Sigmoid colon (tissue), 4 donors: Measurements from ENCODE around the gene EML6.

Source experiments
- EP300 ChIP-seq, 4 donors: sonication (generic); formaldehyde crosslinking; IDR thresholded peaks; one replicate each; pipeline ENCODE4 v1.6.1; 2017; ENCODE audit warnings: antibody characterized with exemption in 4 of 4
- POLR2A ChIP-seq, 2 donors: fragments of 450-650 bp; IDR thresholded peaks; one replicate each; pipeline ENCODE4 v1.6.1; 2016; ENCODE audit warnings: antibody characterized with exemption in 2 of 2, mild to moderate bottlenecking in 2 of 2, moderate library complexity in 2 of 2
- POLR2AphosphoS5 ChIP-seq, 4 donors: sonication (generic); formaldehyde crosslinking; IDR thresholded peaks; one replicate each; pipeline ENCODE4 v1.6.1; 2017; ENCODE audit warnings: antibody characterized with exemption in 4 of 4
- TF ChIP-seq, protein P1 (sequence below), 4 experiments: fragments of 450-650 bp in 3 of 4; fragments of 200-600 bp in 1 of 4; IDR thresholded peaks; one replicate each; pipeline ENCODE4 v1.5.1; 2016 to 2019; ENCODE audit warnings: antibody characterized with exemption in 4 of 4, mild to moderate bottlenecking in 3 of 4, moderate library complexity in 2 of 4

GRCh38 chr2:54947646-54948045, 224.2 kb downstream of the EML6 start:
- TF ChIP-seq, protein P1, sequence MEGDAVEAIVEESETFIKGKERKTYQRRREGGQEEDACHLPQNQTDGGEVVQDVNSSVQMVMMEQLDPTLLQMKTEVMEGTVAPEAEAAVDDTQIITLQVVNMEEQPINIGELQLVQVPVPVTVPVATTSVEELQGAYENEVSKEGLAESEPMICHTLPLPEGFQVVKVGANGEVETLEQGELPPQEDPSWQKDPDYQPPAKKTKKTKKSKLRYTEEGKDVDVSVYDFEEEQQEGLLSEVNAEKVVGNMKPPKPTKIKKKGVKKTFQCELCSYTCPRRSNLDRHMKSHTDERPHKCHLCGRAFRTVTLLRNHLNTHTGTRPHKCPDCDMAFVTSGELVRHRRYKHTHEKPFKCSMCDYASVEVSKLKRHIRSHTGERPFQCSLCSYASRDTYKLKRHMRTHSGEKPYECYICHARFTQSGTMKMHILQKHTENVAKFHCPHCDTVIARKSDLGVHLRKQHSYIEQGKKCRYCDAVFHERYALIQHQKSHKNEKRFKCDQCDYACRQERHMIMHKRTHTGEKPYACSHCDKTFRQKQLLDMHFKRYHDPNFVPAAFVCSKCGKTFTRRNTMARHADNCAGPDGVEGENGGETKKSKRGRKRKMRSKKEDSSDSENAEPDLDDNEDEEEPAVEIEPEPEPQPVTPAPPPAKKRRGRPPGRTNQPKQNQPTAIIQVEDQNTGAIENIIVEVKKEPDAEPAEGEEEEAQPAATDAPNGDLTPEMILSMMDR (IDR thresholded peaks at IDR 0.05) = no peak
- TF ChIP-seq EP300 (IDR thresholded peaks at IDR 0.05) = no peak
- no peak for TF ChIP-seq POLR2A (IDR thresholded peaks at IDR 0.05)
- no peak for TF ChIP-seq POLR2AphosphoS5 (IDR thresholded peaks at IDR 0.05)
